GM18873 (cell line): Measurements from ENCODE around the gene PAPPA.

ENCODE experiments used
- ATAC-seq: cut with Tn5 transposase; IDR thresholded peaks from one replicate; pipeline ENCODE4 v1.9.1; 2021; ENCODE audit warnings: mild to moderate bottlenecking, moderate library complexity, moderate number of reproducible peaks; ENCODE audit not compliant: unreplicated experiment, low FRiP score

PAPPA gene

DNA sequence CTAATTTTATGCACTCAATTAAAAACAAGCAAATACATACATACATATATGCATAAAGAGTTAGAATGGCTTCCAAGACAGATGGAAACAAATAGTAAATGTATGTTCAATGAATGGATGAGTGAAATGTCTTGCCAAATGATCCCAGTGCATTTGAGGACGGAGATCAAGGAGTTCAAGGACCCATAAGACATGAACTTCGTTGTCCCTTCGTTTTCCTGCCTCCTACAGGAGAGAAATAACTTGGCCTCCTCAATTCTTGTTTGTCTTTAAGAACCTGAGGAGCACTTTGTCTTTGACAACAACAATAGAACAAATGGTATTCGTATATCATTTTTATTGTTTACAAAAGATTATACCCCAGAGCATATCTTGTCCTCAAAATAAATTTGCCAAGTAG lies 2.4 kb upstream of the PAPPA start:
- no peak for ATAC-seq

DNA sequence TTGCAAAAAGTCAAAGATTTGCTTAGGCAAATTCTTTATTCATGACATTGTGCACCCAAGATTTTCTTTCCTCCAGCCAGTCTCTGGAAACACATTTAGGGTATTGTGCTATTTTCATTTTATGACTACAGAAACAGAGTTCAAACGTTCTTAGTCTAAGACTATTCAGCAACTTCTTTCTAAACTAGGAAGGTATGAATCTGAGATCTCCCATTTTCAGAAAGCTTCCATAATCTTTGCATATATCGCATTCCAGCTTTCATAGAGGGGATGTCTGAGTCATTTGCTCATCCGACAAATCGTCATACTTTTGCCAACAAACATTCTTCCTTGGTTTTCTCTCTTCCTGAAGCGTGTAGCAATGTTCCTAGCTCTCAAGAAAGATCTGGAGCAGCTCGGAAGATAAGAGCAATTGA lies 1.6 kb upstream of the PAPPA start:
- ATAC-seq, result no peak

DNA sequence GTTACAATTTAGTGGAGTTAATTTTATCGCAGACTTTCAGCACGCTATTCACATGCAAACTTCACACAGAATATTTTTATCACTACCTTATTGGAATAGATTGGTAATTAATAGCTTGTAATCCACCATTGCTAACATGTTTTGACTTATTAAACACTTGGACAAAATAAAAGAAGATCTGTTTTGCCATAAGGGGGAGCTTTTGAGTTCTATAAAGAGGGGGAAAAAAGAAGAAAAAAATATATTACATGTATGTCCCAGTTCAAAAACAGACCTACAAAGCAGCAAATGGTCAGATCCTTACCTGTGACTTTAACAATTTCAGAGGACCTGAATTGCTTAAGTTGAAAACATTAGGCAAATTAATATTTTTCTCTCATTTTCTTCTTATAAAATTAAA lies 1.2 kb upstream of the PAPPA start:
- ATAC-seq, result no peak

DNA sequence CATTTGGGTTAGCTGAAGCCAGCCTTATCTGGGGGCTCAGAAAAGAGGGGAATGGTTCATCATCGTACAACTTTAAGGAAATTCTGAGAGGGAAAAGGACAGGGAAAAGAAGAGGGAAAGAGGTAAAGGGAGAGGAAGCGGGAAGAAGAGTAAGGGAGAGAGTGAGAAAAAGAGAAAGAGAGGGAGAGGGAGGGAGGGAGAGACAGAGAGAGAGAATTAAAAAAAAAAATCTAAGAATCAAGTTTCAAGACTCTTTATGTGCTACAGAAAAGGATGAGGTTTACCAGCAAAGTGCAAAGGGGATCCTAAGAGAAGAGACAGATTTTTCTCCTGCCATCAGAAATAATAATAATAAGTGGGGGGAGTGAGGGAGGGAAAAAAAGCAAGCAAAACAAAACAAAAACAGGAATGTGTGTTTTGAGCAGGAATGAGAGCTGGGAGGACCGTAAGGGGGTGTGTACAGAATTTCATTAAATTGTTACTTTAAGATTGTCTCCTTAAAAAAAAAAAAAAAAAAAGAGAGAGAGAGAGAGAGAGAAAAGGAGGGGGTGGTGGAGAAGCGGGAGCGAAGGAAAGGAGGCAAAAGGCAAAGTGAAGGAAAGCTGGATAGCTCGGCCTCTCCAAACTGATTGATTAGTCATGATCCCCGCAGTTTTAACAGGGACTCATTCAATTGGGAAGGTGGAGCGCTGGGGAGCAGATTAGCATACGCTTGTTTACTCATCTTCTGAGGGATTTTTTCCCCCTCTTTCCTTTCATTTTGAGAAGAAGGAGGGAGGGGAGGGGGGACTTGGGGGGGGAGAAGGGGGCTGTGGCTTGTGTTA lies 438 bp upstream of the PAPPA start:
- ATAC-seq, result no peak

DNA sequence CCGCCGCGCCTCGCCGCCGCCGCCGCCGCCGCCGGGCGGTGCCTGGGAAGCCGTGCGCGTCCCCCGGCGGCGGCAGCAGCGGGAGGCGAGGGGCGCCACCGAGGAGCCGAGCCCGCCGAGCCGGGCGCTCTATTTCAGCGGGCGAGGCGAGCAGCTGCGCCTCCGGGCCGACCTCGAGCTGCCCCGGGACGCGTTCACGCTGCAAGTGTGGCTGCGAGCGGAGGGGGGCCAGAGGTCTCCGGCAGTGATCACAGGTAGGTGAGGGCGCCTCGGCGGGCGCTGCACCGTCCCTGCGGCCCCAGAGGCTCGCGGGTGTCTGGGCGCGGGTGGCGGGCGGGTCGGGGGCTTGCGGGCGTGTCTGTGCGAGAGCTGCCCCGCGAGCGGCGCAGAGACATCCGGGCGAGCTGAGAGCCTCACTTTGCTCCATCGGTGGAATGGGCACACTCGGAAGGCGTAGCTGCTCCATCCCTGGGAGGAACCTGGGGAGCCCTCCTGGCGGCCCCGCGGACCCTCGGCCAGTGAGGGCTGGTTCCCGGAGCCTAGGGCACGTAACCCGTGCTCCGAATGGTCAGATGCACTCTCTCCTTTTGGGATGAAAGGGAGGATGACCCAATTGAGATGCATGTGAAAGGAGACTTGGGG lies 864 bp downstream of the PAPPA start:
- ATAC-seq, result no peak

DNA sequence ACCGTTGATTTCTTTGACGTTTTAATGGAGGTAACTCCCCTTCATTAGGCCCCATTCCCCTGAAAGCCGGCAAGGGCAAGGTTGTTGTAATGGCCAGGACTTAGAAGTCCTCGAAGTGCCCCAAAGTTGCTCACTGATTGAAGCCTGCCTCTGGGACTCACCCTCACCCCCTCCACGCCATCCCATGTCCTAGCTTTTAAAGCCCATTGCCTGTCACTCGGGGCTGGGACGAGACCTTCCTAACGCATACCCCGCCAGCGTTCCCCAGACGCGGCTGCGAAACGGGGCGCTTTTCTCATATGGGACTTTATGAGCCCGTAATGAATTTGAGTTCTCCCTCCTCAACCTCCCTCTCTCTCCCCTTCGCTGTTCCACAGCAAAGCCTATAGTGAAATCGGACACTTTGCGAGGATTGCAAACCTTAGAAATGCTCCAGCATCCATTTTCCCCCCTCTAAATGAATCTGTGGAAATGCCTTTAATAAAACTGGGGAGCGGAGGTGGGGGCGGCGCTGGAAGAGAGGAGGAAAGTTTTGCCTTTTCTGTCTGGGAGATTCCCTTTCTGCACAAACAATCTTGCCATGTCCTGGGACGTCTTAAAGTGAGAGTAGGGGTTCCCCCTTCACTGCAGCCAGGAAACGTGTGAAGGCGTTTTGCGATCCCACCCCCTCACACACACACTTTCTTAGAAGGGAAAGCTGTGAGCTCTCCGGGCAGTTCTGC lies 1.5 kb downstream of the PAPPA start:
- ATAC-seq, result no peak

DNA sequence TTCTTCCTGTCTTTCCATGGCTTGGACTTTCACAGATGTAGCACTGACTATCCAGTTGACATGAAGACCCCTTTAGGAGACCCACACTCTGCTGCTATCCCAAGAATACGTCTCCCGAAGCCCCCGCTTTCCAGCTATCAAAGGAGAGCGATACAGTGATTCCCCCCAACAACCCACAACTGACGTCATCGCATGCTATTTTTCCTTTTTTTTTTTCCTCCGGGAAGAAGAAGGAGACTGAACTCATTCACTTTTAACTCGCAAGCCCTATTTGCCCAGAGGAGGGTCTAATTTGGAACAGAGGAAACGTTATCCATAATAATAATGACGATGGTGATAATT lies 2.1 kb downstream of the PAPPA start:
- ATAC-seq, result no peak

DNA sequence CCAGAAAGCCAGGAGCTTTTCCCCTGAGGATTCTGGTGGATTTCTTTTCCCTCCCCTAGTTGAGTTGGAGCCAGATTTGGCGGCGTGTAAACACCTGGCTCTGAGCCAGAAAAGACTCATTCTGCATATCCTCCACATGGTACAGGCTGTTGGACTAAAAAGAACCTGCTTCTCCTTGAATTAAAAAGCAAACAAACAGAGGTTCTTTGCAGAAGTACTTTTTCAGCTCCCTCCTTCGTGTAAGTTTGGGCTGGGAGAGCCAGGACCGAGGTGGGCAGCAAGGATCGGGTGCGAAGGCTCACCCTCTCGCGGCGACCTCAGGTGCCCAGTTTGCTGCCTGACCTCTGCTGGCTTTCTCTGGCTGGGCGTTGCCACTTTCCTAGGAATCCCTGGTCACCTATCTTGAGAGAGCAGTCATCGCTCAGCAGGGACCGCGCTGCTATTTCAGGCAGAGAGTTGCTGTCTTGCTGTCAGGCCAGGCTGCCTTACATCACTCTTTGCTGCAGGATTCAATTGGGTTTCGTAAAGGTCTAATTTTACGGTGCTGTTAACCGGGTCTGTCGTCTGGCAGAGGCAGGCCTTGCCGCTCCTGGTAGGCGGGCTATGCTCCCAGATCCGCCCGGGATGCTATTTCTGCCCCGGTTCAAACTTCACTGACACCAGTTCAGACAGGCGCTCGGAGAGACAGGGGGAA lies 3.2 kb downstream of the PAPPA start:
- ATAC-seq, result no peak

DNA sequence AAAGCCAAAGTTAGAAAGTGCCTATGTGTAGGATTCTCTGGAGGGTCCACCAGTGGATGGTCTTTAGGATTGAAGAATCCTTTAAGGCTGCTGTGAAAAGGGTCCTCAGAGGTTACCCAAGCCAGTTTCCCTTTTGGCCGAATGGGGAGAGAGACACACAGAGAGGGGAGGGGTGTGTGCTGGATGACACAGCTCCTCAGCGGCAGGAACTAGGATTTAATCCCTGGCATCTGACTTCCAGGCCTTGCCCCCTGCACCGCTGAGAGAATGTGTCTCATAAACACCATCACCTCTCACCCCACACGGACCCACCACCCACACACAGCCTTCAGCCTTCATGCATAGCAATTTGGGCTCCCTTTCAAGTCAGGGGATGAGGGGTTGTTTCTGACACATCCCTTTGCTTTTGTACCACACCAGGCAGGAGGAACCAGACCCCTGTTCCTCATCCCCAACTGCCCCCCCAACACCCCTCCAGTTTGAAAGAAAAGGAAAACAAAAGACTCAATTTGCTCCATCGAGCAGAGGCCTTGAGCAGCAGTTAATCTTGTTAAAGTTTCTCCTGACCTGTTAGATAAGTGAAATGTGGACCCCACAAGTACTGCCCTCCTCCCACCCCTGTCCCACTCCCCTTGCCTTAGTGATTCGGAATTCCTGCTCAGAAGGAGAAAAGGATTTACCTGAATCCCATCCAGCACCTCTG lies 4.0 kb downstream of the PAPPA start:
- ATAC-seq, result no peak

DNA sequence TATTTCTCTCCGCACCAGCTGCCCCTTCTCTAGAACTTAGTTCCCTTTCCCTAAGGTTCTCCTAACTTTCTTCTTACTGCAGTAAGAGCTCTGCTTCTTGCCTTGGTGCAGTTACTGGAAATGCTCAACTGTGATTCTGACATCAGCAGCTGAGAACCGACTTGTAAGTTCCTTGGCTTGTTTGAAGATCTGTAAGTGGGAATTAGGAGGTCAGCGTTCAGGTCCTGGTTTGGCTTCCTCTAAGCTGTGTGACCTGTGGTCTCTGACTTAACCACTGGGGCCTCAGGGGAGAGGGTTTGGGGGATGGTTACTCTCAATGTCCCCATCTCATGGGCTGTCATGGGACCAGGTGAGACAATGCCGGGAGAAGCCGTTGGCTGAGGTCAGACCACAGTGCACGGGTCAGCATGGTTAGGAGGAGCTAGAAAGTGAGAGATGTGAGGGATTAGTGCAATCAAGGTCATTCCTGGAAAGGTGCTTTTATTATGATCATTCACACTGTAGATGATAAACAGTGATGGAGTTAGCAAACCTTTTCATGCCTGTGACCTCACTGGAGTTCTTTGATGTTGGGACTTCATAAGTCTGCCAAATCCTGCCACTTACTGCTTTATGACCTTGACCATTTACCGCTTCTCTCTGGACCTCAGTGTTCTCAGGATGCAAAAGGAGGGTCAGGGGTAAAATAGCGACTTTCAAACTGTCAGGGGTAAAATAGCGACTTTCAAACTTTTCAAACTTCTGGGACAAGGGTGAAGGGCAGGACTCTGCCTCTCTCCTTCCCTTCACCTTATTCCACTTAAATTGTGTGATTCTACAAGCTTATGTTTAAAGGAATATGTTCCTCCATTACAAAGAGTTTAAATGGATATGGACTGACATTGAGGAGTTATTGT lies 7.3 kb downstream of the PAPPA start:
- no peak for ATAC-seq

DNA sequence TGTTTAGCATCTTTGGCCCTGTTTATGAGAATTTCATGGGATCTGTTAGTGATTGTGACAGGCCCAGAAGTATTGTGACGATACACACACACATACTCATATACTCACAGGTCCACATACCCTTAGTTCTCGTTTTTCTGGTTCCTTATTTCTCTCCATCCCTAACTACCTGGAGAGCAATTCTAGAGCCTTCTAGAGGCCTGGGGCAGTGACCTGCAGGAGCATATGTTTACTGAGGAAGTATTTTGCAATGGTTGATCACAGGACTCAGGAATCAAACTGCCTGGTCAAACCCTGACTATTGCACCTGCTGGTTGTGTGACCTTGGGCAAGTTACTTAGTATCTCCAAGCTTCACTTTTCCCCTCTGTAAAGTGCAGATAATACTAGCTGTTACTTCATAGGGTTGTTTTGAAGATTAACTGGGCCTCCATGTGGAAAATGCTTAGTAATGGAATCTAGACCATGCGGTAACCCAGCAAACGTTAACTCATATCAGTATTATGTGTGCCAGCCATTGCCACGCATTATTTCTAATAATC lies 8.7 kb downstream of the PAPPA start:
- ATAC-seq, result no peak

DNA sequence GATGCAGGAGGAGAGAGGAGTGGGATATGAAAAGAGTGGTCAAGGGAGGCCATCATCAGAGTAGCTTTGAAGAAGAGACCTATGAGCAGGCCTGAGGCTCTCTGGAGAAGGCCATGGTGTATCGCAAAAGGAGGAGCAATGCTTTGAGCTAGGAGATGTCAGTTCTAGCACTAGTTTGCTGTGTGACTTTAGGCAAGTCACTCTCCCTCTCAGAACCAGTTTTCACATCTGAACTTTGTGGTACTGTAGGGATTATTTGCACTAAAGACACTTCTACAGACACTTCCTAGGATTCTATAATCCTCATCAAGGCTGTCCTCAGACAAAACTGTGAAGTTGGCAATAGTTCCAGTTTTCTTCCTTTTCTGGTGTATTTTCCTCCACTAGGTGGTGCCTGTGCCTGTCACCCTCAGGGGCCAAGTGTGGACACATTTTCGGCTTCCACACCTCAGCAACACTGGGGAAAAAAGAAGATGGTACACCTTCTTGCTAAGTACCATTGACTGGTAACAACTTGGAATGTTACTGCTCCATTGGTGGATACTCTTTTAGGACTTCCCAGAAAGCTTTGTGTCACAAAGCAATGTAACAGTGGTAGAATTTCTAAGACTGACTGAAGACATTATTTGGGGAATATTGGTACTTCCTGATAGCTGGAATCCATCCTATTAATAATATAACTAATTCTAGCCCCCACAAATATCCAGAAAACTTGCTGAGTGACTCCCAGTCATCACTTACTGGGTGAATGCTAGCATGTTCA lies 9.9 kb downstream of the PAPPA start:
- ATAC-seq, result no peak

DNA sequence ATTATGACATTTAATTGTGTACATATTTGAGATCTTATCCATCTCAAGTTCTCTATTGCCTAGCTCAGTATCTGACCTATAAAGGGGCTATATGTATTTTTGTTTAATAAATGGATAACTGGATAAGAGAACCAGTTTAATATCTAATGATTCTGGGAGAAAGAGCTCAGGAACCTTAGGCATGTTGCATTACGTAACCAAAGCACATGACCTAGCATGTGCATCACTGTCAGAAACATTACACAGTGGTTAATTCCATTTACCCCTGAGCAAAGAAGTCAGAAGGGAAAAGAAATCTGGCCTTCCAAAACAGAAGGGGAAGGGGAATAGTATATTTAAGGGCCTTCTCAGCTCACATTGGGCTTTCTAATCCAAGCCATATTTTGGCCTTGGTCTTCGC lies 12.3 kb downstream of the PAPPA start:
- ATAC-seq, result no peak

DNA sequence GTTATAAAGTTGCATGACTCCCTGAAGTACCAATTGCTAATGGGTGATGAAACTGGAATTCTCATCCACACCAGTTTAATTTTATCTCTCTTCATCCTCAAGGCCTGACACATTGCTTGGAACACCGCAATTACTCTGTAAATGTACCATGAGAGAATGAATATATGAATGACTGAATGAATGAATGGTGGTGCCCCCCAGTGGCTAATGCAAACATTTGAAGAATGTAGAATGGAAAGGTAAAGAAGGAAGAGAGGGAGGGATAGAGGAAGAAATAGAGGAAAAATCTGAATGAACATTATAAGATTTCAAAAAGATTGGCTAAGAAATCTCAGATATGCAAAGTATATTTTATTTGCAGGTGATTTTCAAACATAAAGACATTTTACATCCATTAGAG lies 13.1 kb downstream of the PAPPA start:
- no peak for ATAC-seq

DNA sequence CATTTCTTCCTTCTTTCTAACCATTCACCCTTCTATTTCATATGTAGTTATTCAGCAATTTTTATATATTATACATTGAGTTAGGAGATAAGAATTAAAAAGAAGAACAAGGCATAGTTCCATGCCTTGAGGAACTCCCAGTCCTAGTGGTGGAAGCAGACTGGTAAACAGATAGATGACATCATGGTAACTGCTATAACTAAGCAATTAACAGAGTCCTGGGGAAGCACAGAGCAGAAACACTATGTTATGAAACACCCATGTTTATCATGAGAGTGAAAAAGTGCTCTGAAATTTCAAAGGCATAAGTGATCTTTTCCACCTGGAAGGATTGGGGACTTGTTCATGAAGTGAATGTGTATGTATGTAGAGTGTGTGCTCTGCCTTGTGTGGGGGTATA lies 14.6 kb downstream of the PAPPA start:
- ATAC-seq, result no peak

DNA sequence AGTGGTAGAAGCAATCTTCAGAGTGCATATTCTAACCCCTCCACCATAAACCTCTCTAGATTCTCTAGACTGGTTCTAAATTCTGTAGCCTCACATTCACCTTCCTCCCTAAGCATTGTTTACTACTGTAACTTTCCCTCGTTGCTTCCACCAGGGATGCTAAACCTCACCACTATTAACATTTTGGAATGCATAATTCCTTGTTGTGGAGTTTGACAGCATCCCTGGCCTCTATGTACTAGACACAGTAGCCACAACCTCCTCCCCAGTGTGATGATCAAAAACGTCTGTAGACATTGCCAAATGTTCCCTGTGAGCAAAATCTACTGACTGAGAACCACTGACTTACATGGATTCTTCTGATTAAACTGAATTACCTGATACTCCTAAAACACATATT lies 18.6 kb downstream of the PAPPA start:
- ATAC-seq, result no peak

DNA sequence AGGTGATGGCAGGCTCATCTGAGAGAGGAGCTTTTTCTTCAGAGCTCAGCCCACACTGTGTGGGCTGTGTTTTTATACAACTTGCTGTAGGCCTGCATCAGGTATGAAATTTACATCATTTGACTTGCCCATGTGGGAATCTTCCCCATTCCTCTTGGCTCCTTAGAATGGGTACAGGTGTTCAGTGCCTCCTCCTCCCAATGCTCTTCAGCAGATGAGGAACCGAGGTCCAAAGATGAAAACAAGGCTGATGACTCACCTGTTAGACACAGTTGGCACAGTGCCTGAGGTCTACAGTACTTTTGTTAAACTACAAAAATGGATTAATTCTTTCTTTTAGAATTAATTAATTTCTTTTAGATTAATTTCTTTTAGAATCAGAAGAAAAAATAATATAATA lies 20.8 kb downstream of the PAPPA start:
- ATAC-seq, result no peak

DNA sequence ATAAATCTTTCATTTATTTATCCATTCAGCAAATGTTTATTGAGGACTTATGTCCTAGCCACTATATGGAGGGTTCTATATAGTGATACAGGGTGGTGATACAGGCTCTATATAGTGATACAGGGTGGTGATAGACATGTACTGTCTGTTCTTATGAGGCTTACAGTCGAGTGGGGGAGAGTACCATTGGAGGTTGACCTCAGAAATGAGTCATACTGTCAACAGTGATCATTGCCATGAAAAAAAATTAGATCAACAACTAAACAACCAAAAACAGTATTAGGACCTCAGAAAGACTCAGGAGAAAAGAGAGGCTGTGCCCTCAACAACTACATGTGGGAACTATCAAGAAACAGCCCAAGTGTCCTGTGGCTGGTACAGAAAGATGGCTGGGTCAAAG lies 22.0 kb downstream of the PAPPA start:
- ATAC-seq, result no peak
